C4-2B (cell line): ENCODE data around the gene CYP46A1.

ENCODE experiments used
- H3K27ac ChIP-seq: fragments of 450-650 bp; 2 replicates; pipeline ENCODE4 v1.5.1; 2017
- CTCF ChIP-seq: fragments of 450-650 bp; conservative IDR thresholded peaks from 2 replicates; pipeline ENCODE4 v1.5.1; 2017; ENCODE audit warnings: mild to moderate bottlenecking
- ZFX ChIP-seq: fragments of 450-650 bp; IDR thresholded peaks from 2 replicates; pipeline ENCODE4 v1.6.1; 2017

CYP46A1 gene

DNA sequence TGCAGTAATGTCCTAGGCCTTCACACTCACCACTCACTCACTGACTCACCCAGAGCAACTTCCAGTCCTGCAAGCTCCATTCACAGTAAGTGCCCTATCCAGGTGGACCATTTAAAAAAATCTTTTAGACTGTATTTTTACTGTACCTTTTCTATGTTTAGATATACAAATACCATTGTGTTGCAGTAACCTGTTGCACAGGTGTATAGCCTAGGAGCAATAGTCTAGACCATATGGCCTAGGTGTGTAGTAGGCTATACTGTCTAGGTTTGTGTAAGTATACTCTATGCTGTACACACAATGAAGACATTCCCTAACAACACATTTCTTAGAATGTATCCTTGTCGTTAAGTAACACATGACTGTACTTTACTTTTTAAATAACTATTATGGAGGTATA lies 17.2 kb downstream of the CYP46A1 start:
- no peak for TF ChIP-seq ZFX
- no peak for TF ChIP-seq CTCF
- no peak overlapping the region for H3K27ac ChIP-seq

DNA sequence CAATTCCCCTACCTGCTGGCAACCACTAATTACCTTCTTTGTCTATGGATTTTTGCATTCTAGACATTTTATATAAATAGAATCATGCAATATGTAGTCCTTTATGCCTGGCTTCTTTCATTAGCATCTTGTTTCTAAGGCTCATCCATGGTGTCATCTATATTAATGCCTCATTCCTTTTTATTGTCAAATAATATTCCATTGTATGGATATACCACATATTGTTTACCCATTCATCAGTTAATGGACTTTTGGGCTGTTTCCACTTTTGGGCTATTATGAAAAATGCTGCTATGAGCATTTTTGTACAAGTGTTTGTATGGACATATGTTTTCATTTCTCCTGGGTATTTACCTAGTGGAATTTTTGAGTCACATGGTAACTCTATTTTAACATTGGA lies 18.0 kb downstream of the CYP46A1 start:
- TF ChIP-seq ZFX (no peak), CTCF (no peak)
- H3K27ac ChIP-seq, result no peak overlapping the region

GRCh38 chr14:99703381-99703780 lies 19.3 kb downstream of the CYP46A1 start:
- no peak overlapping the region for H3K27ac ChIP-seq
- TF ChIP-seq CTCF (no peak), ZFX (no peak)

DNA sequence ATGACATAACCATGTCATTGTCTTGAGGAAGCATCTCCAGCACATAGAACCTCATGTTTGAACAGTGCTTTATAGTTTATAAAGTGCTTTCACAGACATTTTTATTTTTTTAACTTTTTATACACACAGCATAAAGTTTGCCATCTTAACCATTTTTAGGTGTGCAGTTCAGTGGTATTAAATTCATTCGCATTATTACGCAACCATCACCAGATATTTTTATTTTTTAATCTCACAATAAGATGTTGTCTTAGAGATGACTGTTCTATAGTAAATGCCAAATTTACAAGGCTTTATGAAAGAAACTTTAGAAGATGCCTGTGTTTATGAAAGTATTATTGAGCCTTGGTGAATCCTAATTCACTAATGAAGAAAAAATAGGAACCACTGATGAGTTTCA lies 19.9 kb downstream of the CYP46A1 start:
- TF ChIP-seq ZFX, result no peak

DNA sequence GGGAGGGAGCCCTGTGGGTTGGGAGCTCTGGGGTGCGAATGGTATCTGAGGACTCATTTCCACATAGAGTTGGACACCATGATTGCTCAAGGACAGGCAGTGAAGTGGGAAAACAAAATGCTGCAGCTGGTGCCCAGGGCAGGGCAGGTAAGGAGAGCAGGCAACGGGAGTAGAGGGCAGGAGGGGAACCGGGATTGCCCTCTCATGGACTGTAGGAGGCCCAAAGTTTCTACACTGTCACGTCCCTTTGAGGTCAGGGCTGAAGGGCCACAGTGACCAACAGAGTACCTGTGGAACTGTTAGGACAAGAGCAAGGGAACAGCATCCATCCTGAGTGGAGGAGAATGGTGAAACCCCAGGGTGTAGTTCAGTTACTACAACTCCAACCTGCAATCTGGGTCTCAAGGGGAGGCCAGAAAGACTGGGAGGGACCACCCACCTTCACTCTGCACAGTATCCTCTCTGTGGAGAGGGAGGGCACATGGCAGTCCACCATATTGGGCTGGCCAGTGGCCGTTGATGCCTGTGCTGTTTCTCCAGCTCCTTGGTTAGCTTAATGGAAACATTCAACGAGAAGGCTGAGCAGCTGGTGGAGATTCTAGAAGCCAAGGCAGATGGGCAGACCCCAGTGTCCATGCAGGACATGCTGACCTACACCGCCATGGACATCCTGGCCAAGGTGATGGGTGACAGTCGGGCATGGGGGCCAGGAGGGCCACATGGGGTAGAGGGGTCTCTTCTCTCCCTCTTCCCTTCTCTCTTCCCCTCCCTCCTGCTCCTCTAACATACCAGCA lies 22.2 kb downstream of the CYP46A1 start:
- TF ChIP-seq ZFX (no peak), CTCF (no peak)
- H3K27ac ChIP-seq, result no peak overlapping the region

More for the DNA sequence above, 19.9 kb downstream of the CYP46A1 start:
- no peak overlapping the region for H3K27ac ChIP-seq

DNA sequence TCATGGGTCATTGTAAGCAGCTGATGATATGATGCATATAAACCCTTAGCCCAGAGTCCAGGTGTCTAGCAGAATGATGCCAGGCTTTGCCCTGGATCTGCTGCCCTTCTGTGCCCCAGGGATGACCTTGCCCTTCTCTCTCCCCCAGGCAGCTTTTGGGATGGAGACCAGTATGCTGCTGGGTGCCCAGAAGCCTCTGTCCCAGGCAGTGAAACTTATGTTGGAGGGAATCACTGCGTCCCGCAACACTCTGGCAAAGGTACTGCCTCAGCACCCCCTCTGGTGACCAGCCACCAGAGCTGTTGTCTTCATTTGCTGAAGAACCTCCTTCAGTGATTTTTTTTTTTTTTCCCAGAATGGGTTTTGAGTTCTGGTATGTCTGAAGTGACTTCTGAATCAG lies 23.3 kb downstream of the CYP46A1 start:
- TF ChIP-seq ZFX, result no peak
- TF ChIP-seq CTCF, result no peak

GRCh38 chr14:99707921-99708320 lies 23.8 kb downstream of the CYP46A1 start:
- TF ChIP-seq ZFX (no peak), CTCF (no peak)
- no peak overlapping the region for H3K27ac ChIP-seq

More for the DNA sequence above, 23.3 kb downstream of the CYP46A1 start:
- H3K27ac ChIP-seq, result no peak overlapping the region

DNA sequence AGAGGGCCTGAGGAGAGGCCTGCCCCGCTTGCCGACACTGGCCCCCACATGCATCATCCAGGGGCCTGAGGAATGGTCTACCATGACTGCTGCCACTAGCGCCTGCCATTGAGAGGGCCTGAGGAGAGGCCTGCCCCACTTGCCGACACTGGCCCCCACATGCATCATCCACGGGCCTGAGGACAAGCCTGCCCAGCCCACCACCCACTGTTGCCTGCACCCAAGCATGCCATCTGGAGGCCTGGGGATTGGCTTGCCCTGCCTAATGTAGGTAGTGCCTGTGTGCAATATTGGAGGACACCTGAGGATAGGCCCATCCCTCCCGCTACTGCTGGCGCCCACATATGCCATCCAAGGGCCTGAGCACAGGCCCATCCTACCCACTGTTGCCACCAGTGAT lies 24.4 kb downstream of the CYP46A1 start:
- no peak overlapping the region for H3K27ac ChIP-seq
- no peak for TF ChIP-seq CTCF
- no peak for TF ChIP-seq ZFX
